Effector CD4-positive, alpha-beta T cell (primary cell): ENCODE data around the gene UBN2.

Experiments
- DNase-seq: peaks from one replicate; pipeline ENCODE4 v3.0.0-alpha.2; 2020

UBN2 gene

GRCh38 chr7:139232377-139232717 lies 1.3 kb downstream of the UBN2 start:
- DNase-seq = no peak

- DNase-seq = no peak
These were observed 1.9 kb downstream of the UBN2 start for GRCh38 chr7:139232904-139233303.

DNA sequence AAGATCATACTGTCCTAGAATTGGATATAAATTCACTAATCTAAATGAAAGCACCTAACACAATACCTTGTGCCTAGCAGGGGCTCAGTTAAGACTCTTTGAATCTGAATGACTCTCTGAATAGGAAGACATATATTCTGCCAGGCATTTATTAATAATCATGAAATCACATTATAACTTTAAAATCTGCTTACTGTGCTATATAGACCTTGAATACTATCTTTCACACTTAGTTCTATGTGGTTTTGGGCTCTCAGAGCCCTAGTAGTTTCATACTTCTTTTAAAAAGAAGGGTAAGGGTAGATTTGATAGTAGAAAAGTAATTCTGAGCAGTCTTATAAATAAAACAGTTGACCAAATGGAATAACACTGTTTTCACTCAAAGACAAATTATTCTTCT lies 10.2 kb downstream of the UBN2 start:
- DNase-seq = no peak

- no peak for DNase-seq
These were observed 11.8 kb downstream of the UBN2 start for GRCh38 chr7:139242741-139243281.

DNA sequence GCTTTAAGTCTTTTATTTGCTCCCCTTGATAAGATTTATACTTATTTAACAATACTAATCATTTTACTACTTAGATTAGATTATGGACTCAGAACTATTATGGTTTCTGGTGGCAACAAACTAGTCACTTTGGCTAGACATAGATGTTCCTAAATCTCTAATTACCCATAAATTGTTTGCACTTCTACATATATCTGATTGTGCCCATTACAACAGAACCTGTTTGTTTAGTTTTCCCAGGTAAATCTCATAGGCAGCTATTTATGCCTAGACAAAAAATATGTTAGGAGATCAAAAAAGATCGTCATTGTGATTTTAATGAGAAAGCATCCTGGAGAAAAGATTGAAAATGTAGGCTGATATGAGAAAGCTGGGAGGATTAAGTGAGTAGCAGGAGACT lies 14.4 kb downstream of the UBN2 start:
- no peak for DNase-seq

DNA sequence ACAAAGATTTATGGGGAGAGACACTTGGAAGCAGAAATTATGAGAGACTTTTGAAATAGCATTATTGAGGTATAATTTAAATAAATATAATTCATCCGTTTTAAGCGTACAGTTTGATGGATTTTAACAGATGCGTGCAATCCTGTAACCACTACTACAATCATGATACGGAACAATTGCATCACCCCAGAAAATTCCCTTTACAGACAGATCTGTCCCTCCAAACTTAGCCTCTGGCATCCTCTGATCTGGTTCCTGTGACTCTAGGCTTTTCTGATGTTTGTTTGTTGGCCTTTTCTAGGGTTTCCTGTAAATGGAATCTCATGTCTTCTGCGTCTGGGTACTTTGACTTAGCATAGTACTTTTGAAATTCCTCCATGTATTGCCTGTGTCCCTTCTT lies 15.5 kb downstream of the UBN2 start:
- no peak for DNase-seq

DNA sequence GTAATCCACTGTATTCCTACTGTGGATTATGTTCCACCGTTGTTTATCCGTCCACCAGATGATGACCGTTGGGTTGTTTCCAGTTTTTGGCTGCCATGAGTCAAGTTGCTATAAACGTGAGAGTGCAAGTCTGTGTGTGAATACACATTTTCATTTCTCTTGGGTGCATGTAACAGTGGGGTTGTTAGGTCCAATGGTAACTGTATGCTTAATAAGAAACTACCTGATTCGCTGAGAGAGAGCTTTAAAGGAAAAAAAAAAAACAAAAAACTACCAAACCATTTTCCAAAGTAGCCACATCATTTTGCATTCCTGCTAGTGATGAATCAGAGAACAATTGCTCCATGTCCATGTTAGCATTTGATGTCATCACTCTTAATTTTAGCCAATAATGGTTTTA lies 15.9 kb downstream of the UBN2 start:
- no peak for DNase-seq

DNA sequence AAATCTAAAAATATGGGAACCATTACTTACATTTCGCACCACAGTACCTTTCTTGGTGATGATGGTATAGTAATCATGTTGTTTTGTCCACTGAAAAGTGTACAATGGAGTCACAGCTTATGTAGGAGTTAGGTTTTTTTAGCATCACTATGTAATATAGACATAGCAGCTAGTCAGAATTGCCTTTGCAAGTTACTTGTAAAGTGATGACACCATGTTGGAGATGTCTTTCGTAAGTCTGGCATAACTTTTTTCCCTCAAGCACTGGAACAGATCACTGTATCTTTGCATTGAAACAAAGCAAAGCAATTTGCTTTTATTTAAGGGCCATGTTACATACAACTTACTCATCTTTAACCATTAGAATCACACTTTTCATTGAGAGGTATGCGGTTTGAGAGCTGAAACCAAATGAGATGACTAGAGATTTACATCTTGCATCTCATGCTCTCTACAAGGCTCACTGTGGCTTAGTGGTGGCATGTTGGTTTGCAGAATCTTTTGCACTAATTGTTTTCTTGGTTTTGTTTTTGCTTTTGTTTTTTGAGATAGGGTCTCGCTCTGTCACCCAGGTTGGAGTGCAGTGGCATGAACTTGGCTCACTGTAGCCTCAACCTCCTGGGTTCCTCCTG lies 18.3 kb downstream of the UBN2 start:
- DNase-seq = no peak

DNA sequence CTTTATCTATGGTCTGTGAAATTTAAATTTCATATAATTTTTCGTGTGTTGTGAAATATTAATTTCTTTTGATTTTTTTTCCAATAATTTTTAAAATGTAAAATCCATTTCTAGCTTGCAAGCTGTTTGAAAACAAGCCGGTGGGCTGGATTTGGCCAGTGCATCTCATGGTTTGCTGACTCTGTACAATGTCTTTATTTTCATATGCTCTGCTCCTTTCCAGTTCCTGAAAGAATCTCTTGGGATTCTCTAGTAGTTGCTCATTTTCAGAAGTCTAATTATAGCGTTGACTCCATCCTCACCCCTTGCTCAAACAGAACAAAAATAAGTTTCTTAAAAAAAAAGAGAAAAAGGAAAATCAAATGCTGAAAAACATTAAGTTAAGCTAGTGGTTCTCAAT lies 21.4 kb downstream of the UBN2 start:
- DNase-seq = no peak

- DNase-seq = no peak
These were observed 23.2 kb downstream of the UBN2 start for GRCh38 chr7:139254281-139254680.

DNA sequence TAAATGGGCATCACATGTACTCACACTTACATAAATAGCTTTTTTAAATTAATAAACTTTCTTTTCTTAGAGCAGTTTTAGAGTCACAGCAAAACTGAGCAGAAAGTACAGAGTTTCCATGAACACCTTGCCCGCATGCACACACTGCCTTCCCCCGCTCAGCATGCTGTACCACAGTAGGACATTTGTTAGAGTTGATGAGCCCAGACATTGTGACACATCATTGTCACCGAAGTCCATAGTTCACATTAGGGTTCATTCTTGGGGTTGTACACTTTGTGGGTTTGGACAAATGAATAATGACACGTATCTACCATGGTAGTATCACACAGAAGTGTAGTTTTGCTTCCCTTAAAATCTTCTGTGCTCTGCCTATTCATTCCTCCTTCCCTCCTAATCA lies 23.7 kb downstream of the UBN2 start:
- DNase-seq = no peak

DNA sequence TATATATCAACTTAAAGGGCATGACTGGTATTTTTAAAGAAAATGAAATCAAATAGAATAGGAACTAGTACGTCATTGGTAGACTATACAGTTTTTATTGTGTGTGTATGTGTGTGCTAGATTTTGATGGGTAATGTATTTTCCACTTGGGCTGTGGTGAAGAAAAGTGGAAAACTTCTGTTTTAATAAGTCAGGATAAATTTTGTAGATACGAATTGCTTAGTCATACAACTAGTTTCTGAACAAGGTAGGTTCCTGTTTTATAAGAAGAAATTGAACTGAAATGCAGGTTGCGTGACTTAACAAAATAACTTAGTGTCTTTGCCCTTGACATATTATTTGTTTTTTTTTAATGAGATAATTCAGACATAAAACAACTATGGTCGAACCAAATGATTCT lies 24.3 kb downstream of the UBN2 start:
- DNase-seq = no peak

DNA sequence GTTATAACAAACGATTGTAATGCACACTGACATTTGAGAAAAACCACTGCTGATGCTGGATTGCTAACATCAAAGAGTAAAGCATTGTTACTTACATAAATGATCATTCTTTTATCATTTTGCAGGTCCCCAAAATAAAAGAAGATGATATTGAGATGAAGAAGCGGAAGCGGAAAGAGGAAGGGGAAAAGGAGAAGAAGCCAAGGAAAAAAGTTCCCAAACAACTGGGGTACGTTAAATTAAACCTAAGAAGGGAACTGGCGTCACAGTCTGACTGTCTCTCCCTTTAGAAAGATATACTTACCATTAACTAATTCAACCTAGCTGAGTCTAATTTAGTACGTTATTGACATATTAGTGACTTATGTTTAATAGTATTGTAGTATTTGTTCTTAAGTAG lies 28.1 kb downstream of the UBN2 start:
- DNase-seq = no peak

- no peak for DNase-seq
These were observed 33.2 kb downstream of the UBN2 start for GRCh38 chr7:139264220-139264619.

- no peak for DNase-seq
These were observed 34.6 kb downstream of the UBN2 start for GRCh38 chr7:139265673-139266072.

- DNase-seq = no peak
These were observed 40.9 kb downstream of the UBN2 start for GRCh38 chr7:139271718-139272628.

DNA sequence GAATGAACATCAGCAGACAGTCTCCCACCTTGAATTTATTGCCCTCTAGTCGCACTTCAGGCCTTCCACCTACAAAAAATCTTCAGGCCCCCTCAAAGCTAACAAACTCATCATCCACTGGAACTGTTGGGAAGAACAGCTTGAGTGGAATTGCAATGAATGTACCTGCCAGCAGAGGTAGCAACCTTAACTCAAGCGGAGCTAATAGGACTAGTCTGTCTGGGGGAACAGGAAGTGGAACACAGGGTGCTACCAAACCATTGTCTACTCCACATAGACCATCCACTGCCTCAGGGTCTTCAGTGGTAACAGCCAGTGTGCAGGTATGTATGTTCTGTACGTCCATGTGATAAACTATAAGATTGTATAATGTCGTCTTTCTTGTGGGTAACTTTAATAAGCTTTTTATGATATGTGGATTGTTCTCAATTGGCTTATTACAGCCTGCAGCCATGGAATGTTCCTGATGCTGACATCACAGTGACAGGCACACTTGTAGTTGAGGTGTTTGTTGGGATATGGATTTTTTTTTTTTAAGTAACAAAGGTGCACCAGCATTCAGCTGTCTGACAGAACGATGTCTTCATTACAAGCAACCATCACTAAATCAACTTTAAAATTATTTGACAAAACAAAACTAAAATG lies 53.3 kb downstream of the UBN2 start:
- no peak for DNase-seq

GRCh38 chr7:139286144-139286543 lies 55.1 kb downstream of the UBN2 start:
- DNase-seq = no peak

DNA sequence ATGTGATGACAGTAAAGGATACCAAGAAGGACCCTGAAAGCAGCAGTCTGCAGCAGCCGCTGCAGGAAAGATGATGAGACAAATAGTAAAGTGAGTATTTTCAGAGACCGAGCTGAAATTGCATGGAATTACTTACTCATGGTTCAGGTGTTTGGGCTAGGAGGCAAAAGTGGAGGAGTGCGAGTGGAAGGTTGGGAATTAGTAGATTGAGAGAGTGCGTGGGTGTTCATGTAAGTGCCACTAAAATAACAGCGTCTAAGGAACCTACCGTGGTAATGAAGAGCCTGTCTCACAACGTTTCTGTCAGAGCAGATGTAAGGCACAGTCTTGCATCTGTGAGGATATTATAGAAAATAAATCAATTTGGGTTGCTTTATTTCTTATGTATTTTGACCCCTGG lies 61.8 kb downstream of the UBN2 start:
- no peak for DNase-seq

- DNase-seq = no peak
These were observed 62.5 kb downstream of the UBN2 start for GRCh38 chr7:139293534-139293933.

- DNase-seq = no peak
These were observed 63.2 kb downstream of the UBN2 start for GRCh38 chr7:139294241-139294640.

DNA sequence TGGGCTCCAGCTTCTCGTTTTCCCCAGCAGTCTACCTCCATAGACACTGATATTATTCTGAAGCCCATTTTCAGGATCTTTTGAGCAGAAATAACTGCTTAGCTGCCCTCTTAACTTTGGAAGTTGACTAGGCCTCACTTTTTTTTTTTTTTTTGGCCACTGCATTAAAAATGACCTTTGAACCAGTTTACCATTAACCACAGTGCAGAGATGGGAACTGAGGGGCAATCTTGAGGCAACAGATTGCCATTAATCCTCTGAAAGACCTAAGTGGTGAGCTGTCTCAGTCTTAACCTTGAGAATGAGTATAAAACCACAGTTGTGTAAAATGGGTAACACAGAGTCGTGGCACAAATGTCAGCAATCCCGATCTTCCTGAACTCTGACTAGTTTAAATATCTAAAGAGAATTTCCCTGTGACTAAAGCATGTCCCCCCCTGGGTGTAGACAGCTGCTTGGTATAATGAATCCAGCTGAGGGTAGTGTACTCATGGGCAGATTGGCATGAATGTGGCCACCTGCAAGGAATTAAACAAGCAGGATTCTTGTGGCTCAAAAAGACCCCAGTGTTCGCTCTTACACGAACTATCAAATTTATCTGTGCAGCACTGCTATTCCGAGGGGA lies 64.0 kb downstream of the UBN2 start:
- no peak for DNase-seq

DNA sequence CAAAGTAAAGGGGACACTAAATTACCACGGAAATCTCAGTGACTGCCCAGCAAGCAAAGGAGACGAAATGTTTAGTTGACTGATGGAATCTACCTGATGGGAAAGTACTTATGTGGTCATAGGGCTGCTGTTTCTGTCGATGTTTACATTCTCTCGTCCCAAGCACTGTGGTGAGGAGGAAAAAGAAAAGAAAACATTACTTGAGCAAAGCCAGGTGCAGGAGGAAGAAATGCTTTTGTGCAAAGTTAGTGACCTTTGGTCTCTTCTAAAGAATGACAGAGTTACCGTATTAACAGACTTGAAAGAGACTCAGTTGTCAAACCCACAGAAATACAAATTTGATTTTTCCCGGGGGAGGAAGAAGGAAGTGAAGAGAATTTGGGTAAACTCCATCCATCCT lies 66.8 kb downstream of the UBN2 start:
- no peak for DNase-seq
